ENCODE data around the gene PRPF39. TPM values are rescaled to one million over a fixed set of nuclear protein-coding genes. Genes with fewer than 3 reads are reported as not detected.
"Not testable (repeated sequence)": the region's sequence is repeated elsewhere in the genome, so short reads cannot be mapped to it uniquely, and the experiment has no call there.

PRPF39 gene
- total RNA-seq, 4 donors from 2014 or later, result 11.3 to 35.1 (median 18.9) TPM

GRCh38 chr14:45073231-45073879 lies 10.6 kb upstream of the PRPF39 start:
- Histone ChIP-seq H3K9me3 (no peaks in the 10 kb centered on the region), H3K36me3 (peaks cover 0 to 48% of the 10 kb centered on the region in 2 donors), H3K27me3 (no peaks in the 10 kb centered on the region), H3K27ac (no peak overlapping the region), H3K4me3 (no peak overlapping the region), H3K4me1 (no peaks in the 10 kb centered on the region)
- TF ChIP-seq CTCF (IDR thresholded peaks at IDR 0.05) (no peak), POLR2AphosphoS5 (IDR thresholded peaks at IDR 0.05) (no peak), POLR2A (IDR thresholded peaks at IDR 0.05) (no peak), EP300 (IDR thresholded peaks at IDR 0.05) (no peak)
- ATAC-seq, result no peak
- 73 to 84% methylated on average over 5 of the region's 5 CpGs for WGBS, 2 donors (ENCODE audit: low coverage in 1 of 2)

GRCh38 chr14:45078323-45078722 lies 5.6 kb upstream of the PRPF39 start:
- ATAC-seq, result no peak
- Histone ChIP-seq H3K4me1 (peaks cover 0 to 3% (median 0%) of the 10 kb centered on the region in 3 donors), H3K4me3 (no peak overlapping the region), H3K9me3 (no peaks in the 10 kb centered on the region), H3K27ac (no peak overlapping the region), H3K36me3 (peaks cover 0 to 6% of the 10 kb centered on the region in 2 donors), H3K27me3 (no peaks in the 10 kb centered on the region)
- WGBS, 2 donors (ENCODE audit: low coverage in 1 of 2), result 71 to 82% methylated on average over 1 of the region's 1 CpG
- no peak for TF ChIP-seq EP300 (IDR thresholded peaks at IDR 0.05)
- TF ChIP-seq POLR2AphosphoS5 (IDR thresholded peaks at IDR 0.05), result no peak
- no peak for TF ChIP-seq POLR2A (IDR thresholded peaks at IDR 0.05)
- TF ChIP-seq CTCF (IDR thresholded peaks at IDR 0.05), result no peak

DNA sequence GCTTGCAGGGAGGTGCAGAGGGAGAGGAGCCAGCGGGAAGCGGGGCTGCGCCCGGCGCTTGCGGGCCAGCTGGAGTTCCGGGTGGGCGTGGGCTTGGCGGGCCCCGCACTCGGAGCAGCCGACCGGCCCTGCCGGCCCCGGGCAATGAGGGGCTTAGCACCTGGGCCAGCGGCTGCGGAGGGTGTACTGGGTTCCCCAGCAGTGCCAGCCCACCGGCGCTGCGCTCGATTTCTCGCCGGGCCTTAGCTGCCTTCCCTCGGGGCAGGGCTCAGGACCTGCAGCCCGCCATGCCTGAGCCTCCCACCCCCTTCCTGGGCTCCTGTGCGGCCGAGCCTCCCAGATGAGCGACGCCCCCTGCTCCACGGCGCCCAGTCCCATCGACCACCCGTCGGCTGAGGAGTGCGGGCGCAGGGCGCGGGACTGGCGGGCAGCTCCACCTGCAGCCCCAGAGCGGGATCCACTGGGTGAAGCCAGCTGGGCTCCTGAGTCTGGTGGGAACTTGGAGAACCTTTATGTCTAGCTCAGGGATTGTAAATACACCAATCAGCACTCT lies 3.4 kb upstream of the PRPF39 start:
- WGBS, 2 donors (ENCODE audit: low coverage in 1 of 2), result no CpG with 5 or more reads among the region's 40 CpGs
- ATAC-seq, H3K27ac ChIP-seq, H3K4me3 ChIP-seq, H3K27me3 ChIP-seq, H3K9me3 ChIP-seq, H3K36me3 ChIP-seq: not testable (repeated sequence)
- peaks cover 0 to 17% (median 8%) of the 10 kb centered on the region in 3 donors for H3K4me1 ChIP-seq

DNA sequence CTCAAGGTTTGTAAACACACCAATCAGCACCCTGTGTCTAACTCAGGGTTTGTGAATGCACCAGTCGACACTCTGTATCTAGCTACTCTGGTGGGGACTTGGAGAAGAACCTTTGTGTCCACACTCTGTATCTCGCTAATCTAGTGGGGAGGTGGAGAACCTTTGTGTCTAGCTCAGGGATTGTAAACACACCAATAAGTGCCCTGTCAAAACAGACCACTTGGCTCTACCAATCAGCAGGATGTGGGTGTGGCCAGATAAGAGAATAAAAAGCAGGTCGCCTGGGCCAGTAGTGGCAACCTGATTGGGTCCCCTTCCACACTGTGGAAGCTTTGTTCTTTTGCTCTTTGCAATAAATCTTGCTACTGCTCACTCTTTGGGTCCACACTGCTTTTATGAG lies 2.8 kb upstream of the PRPF39 start:
- H3K9me3 ChIP-seq, ATAC-seq: not testable (repeated sequence)
- 100% methylated on average over 1 of the region's 3 CpGs; no CpG with 5 or more reads in 1 of the 2 donors for WGBS, 2 donors (ENCODE audit: low coverage in 1 of 2)

GRCh38 chr14:45082420-45082819 lies 1.5 kb upstream of the PRPF39 start:
- TF ChIP-seq POLR2AphosphoS5 (IDR thresholded peaks at IDR 0.05) (no peak), EP300 (IDR thresholded peaks at IDR 0.05) (no peak), POLR2A (IDR thresholded peaks at IDR 0.05) (no peak), CTCF (IDR thresholded peaks at IDR 0.05) (no peak)
- H3K4me3 ChIP-seq, result no peak overlapping the region
- H3K27ac ChIP-seq, result no peak overlapping the region
- no peak for ATAC-seq
- no peaks in the 10 kb centered on the region for H3K27me3 ChIP-seq
- H3K9me3 ChIP-seq, result no peaks in the 10 kb centered on the region
- H3K36me3 ChIP-seq, result no peaks in the 10 kb centered on the region
- WGBS, 2 donors (ENCODE audit: low coverage in 1 of 2), result 72 to 87% methylated on average over 2 of the region's 2 CpGs
- H3K4me1 ChIP-seq, result peaks cover 6 to 36% (median 15%) of the 10 kb centered on the region in 3 donors

More for the DNA sequence above, 2.8 kb upstream of the PRPF39 start:
- H3K4me1 ChIP-seq, result peaks cover 4 to 23% (median 12%) of the 10 kb centered on the region in 3 donors
- H3K4me3 ChIP-seq, H3K27ac ChIP-seq, H3K27me3 ChIP-seq, H3K36me3 ChIP-seq: not testable (repeated sequence)

DNA sequence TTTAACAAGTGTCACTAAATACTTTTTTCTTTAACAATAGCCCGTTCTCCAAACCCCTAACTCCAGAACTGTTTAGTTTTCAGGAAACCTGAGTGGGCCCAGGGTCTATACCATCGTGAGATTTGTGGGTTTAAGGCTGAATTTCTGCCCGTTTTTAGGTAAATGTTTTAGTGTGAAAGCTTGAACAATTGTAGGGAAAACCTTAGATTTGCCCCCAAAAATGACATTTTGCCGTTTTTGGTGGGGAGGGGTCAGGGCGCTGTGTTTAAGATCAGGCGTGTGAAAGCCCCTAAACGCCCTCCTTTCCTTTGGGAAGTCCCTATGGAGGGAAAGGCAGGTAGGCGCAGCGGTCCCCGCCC lies 320 bp upstream of the PRPF39 start:
- no peak for ATAC-seq
- Histone ChIP-seq H3K4me3 (peak overlapping the region; percentile 72 to 81), H3K36me3 (no peaks in the 10 kb centered on the region), H3K4me1 (peaks cover 6 to 47% (median 19%) of the 10 kb centered on the region in 3 donors), H3K27ac (peak overlapping the region in 3 of 4 donors; percentile 86 to 90 (median 88)), H3K27me3 (no peaks in the 10 kb centered on the region), H3K9me3 (no peaks in the 10 kb centered on the region)
- TF ChIP-seq POLR2A (IDR thresholded peaks at IDR 0.05), result no peak
- TF ChIP-seq CTCF (IDR thresholded peaks at IDR 0.05), result no peak
- no peak for TF ChIP-seq EP300 (IDR thresholded peaks at IDR 0.05)
- TF ChIP-seq POLR2AphosphoS5 (IDR thresholded peaks at IDR 0.05), result no peak
- 0% methylated on average over 3 of the region's 10 CpGs for WGBS, 2 donors (ENCODE audit: low coverage in 1 of 2)

Measured in gastroesophageal sphincter (tissue), 4 donors.